ENCODE results near the gene PRKCB. TPM values are rescaled to one million over a fixed set of nuclear protein-coding genes. Genes with fewer than 3 reads are reported as not detected.

PRKCB gene
- total and polyA plus RNA-seq, 2 experiments from 2014 or later: 0.70 to 0.92 TPM

DNA sequence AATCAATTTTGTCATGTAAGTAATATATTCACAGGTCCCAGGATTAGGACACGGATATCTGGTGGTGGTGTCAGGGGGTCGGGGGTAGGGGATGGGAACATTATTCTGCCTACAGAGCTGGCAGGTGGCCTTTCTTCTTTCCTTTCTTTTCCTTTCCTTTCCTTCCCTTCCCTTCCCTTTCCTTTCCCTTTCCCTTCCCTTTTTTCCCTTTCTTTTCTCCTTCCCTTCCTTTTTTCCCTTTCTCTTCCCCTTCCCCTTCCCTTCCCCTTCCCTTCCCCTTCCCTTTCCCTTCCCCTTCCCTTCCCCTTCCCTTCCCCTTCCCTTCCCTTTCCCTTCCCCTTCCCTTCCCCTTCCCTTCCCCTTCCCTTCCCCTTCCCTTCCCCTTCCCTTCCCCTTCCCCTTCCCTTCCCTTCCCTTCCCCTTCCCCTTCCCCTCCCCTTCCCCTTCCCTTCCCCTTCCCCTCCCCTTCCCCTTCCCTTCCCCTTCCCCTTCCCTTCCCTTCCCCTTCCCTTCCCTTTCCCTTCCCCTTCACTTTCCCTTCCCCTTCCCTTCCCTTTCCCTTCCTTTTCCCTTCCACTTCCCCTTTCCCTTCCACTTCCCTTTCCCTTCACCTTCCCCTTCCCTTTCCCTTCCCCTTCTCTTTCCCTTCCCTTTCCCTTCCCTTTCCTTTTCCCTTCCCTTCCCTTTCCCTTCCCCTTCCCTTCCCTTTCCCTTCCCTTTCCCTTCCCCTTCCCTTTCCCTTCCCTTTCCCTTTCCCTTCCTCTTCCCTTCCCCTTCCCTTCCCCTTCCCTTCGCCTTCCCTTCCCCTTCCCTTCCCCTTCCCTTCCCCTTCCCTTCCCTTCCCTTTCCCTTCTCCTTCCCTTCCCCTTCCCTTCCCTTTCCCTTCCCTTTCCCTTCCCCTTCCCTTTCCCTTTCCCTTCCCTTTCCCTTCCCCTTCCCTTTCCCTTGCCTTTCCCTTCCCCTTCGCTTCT, 145.9 kb downstream of the PRKCB start:
- Histone ChIP-seq H3K4me1 (ENCODE audit: insufficient read depth) (no peaks in the 10 kb centered on the region), H4K20me1 (ENCODE audit: insufficient read depth, poor library complexity, severe bottlenecking) (no peaks in the 10 kb centered on the region), H3K9me2 (replicated peaks; ENCODE audit: insufficient read depth) (no peaks in the 10 kb centered on the region), H3K27ac (no peak overlapping the region), H3K36me3 (replicated peaks; ENCODE audit: insufficient read depth, low read depth) (no peaks in the 10 kb centered on the region), H3K4me2 (no peak overlapping the region), H3K4me3 (no peak overlapping the region), H3K79me2 (no peaks in the 10 kb centered on the region), H3K27me3 (peaks cover 3% of the 10 kb centered on the region), H2AFZ (no peak overlapping the region), H3K9me3 (ENCODE audit: low read depth) (no peaks in the 10 kb centered on the region)
- TF ChIP-seq, protein P1, sequence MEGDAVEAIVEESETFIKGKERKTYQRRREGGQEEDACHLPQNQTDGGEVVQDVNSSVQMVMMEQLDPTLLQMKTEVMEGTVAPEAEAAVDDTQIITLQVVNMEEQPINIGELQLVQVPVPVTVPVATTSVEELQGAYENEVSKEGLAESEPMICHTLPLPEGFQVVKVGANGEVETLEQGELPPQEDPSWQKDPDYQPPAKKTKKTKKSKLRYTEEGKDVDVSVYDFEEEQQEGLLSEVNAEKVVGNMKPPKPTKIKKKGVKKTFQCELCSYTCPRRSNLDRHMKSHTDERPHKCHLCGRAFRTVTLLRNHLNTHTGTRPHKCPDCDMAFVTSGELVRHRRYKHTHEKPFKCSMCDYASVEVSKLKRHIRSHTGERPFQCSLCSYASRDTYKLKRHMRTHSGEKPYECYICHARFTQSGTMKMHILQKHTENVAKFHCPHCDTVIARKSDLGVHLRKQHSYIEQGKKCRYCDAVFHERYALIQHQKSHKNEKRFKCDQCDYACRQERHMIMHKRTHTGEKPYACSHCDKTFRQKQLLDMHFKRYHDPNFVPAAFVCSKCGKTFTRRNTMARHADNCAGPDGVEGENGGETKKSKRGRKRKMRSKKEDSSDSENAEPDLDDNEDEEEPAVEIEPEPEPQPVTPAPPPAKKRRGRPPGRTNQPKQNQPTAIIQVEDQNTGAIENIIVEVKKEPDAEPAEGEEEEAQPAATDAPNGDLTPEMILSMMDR (IDR thresholded peaks at IDR 0.05; ENCODE audit: poor library complexity): no peak
- no peak for TF ChIP-seq EZH2 (IDR thresholded peaks at IDR 0.05; ENCODE audit: borderline replicate concordance)
- no peak for TF ChIP-seq EZH2phosphoT487 (IDR thresholded peaks at IDR 0.05; ENCODE audit: low read depth, severe bottlenecking, unreplicated experiment)
- WGBS (ENCODE audit: low lambda C conversion rate, missing lambda C conversion rate): 60% methylated on average over 3 of the region's 4 CpGs
- DNase-seq (ENCODE audit: low spot score): no peak

DNA sequence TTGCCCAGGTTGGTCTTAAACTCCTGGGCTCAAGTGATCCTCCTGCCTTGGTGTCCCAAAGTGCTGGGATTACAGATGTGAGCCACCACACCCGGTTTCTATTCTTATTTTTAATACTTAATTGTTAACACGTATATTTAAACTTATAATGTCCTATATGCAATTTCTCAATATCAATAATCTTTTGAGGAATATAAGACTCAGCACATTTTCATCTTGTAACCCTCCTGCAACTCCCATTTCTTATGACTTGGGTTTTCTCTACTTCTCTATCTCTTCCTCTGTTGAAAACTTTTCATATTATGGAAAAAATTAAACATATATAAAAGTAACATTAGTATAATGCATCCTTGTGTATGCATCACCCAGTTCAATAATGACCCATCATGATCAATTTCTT, 150.7 kb downstream of the PRKCB start:
- H4K20me1 ChIP-seq (ENCODE audit: insufficient read depth, poor library complexity, severe bottlenecking): no peaks in the 10 kb centered on the region
- no peak for TF ChIP-seq EZH2 (IDR thresholded peaks at IDR 0.05; ENCODE audit: borderline replicate concordance)
- TF ChIP-seq, protein P1 (IDR thresholded peaks at IDR 0.05; ENCODE audit: poor library complexity): no peak
- TF ChIP-seq EZH2phosphoT487 (IDR thresholded peaks at IDR 0.05; ENCODE audit: low read depth, severe bottlenecking, unreplicated experiment): no peak
- H3K79me2 ChIP-seq: no peaks in the 10 kb centered on the region
- H2AFZ ChIP-seq: no peak overlapping the region
- H3K27me3 ChIP-seq: peaks cover 3% of the 10 kb centered on the region
- WGBS (ENCODE audit: low lambda C conversion rate, missing lambda C conversion rate): 75% methylated on average over 2 of the region's 2 CpGs
- no peak overlapping the region for H3K4me2 ChIP-seq
- H3K36me3 ChIP-seq (replicated peaks; ENCODE audit: insufficient read depth, low read depth): no peaks in the 10 kb centered on the region
- H3K4me3 ChIP-seq: no peak overlapping the region
- H3K27ac ChIP-seq: no peak overlapping the region
- H3K9me3 ChIP-seq (ENCODE audit: low read depth): no peaks in the 10 kb centered on the region
- no peak for DNase-seq (ENCODE audit: low spot score)
- no peaks in the 10 kb centered on the region for H3K9me2 ChIP-seq (replicated peaks; ENCODE audit: insufficient read depth)
- no peaks in the 10 kb centered on the region for H3K4me1 ChIP-seq (ENCODE audit: insufficient read depth)

DNA sequence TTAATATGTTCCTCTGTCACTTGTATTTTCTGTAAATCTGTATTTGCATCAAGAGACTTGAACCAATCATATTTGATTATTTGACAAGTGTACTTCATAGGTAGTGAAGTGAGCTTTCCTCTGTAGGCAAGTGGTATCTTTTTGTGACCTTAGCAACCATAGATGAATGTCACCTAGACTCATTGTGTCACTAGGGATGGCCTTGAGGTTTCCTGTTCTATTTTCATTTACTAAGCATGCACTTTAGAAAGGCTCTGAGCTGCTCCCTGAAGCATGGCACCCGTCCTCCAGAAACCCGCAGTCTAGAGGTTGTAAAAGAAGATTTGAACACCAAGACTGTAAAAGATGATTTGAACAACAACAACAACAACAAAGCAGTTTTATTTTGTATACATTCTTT, 151.7 kb downstream of the PRKCB start:
- no peak overlapping the region for H3K27ac ChIP-seq
- no peak for DNase-seq (ENCODE audit: low spot score)
- no peaks in the 10 kb centered on the region for H3K9me2 ChIP-seq (replicated peaks; ENCODE audit: insufficient read depth)
- no peak overlapping the region for H3K4me2 ChIP-seq
- H3K36me3 ChIP-seq (replicated peaks; ENCODE audit: insufficient read depth, low read depth): no peaks in the 10 kb centered on the region
- H3K9me3 ChIP-seq (ENCODE audit: low read depth): no peaks in the 10 kb centered on the region
- 77% methylated on average over 2 of the region's 2 CpGs for WGBS (ENCODE audit: low lambda C conversion rate, missing lambda C conversion rate)
- no peaks in the 10 kb centered on the region for H3K4me1 ChIP-seq (ENCODE audit: insufficient read depth)
- H3K79me2 ChIP-seq: no peaks in the 10 kb centered on the region
- no peak for TF ChIP-seq EZH2 (IDR thresholded peaks at IDR 0.05; ENCODE audit: borderline replicate concordance)
- TF ChIP-seq, protein P1 (IDR thresholded peaks at IDR 0.05; ENCODE audit: poor library complexity): no peak
- no peak for TF ChIP-seq EZH2phosphoT487 (IDR thresholded peaks at IDR 0.05; ENCODE audit: low read depth, severe bottlenecking, unreplicated experiment)
- H3K4me3 ChIP-seq: no peak overlapping the region
- peaks cover 3% of the 10 kb centered on the region for H3K27me3 ChIP-seq
- H4K20me1 ChIP-seq (ENCODE audit: insufficient read depth, poor library complexity, severe bottlenecking): no peaks in the 10 kb centered on the region
- H2AFZ ChIP-seq: no peak overlapping the region
